HG03095 (cell line): ENCODE data around the gene CLVS2.

Source experiments
- ATAC-seq: cut with Tn5 transposase; IDR thresholded peaks from one replicate; pipeline ENCODE4 v1.9.1; 2021; ENCODE audit warnings: moderate library complexity; ENCODE audit not compliant: unreplicated experiment

Gene CLVS2

DNA sequence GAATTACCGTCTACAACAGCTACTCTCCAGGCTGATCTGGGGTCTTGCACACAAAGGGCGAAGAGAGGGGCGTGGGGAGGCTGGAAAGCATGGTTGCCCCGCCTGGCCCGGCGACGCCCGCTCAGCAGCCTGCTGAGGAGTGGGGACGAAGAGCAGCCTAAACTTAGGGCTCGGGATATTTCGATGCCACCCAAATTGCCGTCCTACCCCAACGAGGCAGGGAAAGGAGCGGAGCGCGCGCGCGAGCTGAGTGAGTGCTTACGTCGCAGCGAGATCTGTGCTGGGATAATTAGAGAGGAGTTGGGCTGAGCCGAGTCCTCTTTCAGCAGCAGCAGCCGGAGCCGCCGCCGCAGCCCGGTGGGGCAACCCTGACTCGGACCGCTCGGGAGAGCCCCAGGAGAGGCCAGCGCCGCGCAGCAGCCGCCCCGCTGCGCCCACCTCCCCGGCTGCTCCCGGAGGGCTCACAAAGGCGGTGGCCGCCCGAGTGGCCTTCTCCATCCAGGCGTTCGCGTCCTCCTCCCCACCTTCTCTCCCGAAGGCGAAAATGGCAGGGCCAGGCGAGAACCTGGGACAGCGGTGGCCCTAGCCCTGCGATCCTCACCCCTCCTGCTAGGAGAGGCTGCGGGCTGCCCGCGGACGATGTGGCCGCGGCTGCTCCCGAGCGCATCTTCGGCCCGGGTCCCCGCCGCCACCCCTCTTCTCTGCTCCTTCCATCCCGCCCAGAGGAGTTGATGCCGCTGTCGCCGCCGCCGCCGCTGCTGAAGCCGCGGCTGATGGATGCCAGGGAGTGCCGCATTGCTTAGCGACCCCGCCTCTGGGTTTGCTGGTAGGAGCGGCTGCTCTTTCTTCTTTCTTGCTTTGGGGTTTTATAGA lies at the start of gene CLVS2:
Gene CLVS2 (plus strand): TSS at position 315 of the 873 bp plus-strand sequence. CDS start 1,543 bp downstream, outside the sequence.
- no peak for ATAC-seq

GRCh38 chr6:122947355-122947754 lies 48.7 kb upstream of the CLVS2 start:
- no peak for ATAC-seq

DNA sequence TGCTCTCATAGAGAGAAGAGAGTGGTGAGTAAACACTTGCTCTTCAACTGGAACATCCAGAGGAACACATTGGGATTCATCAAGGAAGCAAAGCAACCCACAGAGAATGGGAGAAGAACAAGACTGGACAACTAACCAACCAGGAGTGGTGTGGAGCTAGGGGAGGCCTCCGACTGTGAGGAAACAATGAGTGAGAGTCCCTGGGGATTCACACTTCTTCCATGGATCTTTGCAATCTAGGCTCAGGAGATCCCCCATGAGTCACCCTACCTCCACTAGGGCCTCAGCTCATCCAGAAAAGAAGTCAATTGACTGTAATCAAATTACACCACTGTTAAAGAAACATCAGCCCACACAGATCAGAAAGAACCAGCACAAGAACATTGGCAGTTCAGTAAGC lies 42.3 kb upstream of the CLVS2 start:
- no peak for ATAC-seq

DNA sequence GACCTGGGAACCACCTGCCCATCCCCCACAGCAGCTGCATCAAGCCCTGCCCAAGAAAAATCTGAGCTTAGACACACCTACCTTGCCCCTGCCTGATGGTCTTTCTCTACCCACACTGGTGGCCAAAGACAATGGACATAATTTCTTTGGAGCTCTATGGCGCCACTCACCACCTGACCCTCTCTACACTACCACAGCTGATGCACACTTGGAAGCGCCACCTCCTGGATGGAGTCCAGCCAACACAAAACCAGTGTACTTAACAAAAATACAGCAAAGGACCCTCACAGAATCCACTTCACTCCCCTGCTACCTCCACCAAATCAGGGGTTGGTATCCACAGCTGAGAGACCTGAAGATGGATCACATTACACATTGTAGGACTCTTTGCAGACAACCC lies 39.7 kb upstream of the CLVS2 start:
- ATAC-seq = no peak

DNA sequence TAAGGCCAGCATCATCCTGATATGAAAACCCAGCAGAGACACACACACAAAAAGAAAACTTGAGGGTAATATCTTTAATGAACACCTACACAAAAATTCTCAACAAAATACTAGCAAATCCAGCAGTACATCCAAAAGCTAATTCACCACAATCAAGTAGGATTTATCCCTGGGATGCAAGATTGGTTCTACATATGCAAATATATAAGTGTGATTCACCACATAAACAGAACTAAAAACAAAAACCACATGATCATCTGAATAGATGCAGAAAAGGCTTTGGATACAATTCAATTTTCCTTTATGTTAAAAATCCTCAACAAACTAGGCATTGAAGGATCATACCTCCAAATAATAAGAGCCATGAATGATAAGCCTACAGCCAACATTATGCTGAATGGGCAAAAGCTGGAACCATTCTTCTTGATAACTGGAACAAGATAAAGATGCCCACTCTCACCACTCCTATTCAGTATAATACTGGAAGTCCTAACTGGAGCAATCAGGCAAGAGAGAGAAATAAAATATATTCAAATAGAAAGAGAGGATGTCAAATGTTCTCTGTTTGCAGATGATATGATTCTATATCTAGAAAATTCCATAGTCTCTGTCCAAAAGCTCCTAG lies 33.9 kb upstream of the CLVS2 start:
- ATAC-seq = no peak

DNA sequence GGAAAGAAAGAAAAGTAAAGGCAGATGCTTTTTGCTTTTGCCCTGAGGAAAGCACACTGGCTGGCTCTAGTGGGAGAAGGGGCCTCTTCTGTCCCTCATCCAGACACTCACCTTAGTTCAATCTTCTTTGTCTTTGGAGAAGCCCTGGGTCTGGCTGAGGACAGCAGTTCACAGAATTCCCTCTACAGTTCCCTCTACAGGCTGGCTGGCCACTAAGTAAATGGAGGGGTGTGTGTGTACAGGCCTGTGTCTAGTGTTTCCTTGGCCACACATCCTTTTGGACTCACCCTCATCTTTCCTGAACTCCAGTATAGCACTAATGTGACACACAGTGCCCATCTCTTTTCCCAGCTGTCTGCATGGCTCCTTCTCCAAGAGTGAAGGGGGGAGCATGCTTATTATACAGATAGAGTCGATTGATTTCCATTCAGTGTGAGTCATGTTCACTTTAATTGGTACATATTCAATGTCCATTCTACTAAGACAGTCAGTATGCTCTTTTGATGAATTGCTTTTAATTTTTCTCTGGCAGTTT lies 26.0 kb upstream of the CLVS2 start:
- no peak for ATAC-seq

DNA sequence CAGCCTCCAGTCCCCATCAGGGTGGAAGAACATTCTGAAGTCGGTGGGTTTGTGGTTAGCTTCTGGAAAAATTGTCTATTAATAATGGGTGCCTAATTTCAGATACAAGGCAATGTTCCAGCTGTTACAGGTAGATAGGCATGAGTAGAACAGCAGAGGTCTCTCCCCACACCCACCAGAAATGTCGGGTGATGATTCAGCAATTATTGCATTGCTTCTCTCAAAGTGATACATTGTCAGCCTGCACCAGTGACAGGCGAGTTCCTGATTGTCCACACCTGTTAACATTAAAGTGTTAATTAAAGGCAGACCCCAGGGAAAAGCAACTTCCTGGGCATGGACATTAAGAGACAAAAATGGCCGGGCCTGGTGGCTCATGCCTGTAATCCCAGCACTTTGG lies 18.9 kb upstream of the CLVS2 start:
- no peak for ATAC-seq

- no peak for ATAC-seq
Observed at GRCh38 chr6:122984393-122984792, 11.6 kb upstream of the CLVS2 start.

DNA sequence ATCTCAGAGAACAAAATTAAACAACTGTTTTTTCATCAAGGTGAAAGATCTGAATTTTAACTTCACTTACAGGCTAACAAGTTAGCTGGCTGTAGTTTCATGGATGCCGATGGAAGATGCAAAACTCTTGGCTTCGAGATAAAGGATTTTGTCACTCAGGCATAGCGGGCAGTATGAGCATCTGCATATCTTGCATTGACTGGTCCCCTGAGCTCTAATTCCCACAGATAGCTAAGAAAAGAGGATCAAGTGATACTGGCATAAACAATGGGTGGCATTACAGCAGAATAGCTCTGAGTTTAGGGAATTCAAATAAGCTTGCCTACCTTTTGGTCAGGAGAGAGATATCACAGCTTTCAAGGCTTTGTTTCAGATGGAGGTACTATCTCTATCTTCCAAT lies 1.8 kb upstream of the CLVS2 start:
- no peak for ATAC-seq

GRCh38 chr6:122996794-122997505 lies 915 bp downstream of the CLVS2 start:
- ATAC-seq = no peak

GRCh38 chr6:122997541-122998150 lies 1.6 kb downstream of the CLVS2 start:
- no peak for ATAC-seq

DNA sequence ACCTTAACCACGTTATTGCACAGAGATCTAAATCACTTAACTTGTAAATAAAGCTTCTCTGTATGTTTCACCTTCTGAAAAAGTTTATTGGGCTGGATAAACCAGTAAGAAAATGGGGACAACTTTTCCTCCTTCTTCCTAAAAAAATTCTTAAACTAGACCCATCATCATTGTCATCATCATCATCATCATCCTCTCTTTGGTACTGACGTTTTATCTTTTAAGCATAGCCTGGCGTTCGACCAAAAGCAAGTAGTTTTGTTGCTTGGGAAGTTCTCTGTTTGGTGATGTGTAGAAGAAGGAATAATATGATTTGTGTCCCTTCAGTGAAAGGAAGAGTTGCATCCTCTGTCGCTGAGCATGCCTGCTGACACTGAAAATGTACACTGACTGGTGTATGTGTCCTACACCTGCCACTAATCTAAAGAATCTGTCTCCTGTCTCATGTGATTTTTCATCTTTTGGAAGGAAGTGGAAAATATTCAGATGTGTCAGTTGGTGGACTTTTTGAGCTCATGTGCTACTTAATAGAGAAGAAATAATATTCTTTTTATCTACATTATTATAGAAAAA lies 2.5 kb downstream of the CLVS2 start:
- ATAC-seq = no peak

GRCh38 chr6:123000244-123000770 lies 4.3 kb downstream of the CLVS2 start:
- ATAC-seq = no peak

DNA sequence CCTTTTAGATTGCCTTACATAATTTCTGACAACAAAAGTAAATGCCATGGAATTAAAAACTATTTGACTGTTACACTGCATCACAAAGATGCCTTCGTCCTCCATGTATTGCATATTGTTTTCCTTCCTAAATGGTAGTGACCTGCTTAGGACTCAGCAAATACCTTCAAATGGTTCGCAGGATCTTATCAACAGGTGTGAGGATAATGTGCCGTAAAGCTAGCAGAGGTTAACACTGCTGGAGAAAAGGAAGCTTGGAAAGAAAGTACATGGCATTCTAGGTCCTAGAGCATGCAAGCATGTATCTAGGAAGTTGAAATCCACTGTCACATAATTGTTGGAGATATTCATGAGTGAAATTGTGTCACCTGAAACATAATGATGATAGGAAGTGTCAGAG lies 5.5 kb downstream of the CLVS2 start:
- ATAC-seq = no peak

- no peak for ATAC-seq
Observed at GRCh38 chr6:123007885-123008284, 11.8 kb downstream of the CLVS2 start.

DNA sequence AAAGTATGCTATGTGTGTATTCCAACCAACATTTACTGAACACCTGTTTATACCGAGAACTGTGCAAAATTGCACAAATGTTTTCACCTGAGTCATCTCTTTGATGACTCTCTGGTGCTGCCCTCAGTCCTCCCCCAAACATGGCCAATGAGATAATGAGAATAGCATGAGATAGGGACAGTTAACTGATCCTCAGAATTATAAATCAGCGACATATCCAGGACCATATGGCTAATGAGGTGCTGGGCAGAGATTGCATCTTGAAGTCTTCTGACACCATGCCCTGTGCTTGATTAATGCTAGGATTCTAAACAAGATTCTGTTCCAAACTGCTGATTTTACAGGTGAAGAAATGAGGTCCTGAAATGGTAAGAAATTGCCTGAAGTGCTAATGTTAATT lies 13.0 kb downstream of the CLVS2 start:
- ATAC-seq = no peak

- no peak for ATAC-seq
Observed at GRCh38 chr6:123014835-123015234, 18.8 kb downstream of the CLVS2 start.

DNA sequence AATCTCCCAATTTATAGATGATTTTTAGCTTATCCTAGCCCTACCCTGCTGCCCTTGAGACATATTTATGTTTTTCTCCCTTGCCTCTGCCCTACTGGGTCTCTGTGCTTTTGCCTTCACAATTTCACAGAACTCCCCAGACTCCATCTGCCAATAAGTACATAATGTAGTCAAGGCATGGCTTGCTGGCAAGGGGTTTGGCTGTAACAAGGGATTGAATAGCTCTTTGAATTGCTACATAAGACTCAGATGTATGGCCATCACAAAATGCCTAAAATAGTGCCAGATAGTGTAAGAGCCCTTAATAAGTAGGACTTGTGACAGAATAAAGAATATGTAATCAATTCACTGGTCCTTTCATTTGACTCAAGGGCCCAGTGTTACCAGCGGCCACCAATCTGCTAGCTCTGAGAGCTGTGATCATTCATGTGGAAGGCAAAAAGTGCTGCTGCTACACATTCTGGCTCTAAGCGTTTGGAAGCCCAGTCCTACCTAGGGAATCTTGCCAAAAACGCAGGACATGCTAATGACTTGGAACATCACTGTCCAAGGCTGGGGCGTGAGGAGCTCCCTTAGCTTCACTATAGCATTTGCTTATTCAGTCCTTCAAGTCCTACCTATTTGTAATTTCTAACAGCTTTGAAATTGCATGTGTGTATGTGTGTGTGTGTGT lies 20.5 kb downstream of the CLVS2 start:
- ATAC-seq = no peak

DNA sequence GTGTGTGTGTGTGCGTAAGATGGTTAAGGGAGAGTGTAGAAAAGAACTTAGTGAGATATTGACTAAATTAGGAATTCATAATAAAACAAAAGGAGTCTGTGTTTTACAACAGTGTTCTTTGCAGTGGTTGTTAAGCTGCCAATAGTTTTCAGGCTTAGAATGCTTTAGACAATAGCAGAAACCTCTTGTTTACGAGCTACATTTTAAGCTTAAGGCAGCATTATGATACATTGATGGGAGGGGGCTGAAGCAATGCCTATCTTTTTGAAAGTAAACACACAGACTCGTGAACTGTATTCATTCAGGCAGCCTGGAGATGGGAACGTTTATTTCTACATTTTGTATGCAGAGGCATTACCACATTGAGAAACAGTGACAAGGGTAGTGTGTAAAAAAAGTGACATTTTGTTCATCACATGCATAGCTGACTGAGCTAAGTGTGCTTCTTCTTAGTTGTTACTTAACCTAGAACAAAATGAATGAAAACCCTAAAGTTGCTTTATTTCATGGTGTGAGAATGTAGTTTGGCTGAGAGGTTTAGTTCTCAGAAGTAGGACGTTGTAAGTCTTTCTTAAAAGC lies 21.2 kb downstream of the CLVS2 start:
- no peak for ATAC-seq

GRCh38 chr6:123022975-123023374 lies 26.9 kb downstream of the CLVS2 start:
- ATAC-seq = no peak
